Adrenal gland (tissue), 5 donors: ENCODE measurements around the gene PRSS1.
"Not testable (repeated sequence)": the region's sequence is repeated elsewhere in the genome, so short reads cannot be mapped to it uniquely, and the experiment has no call there.

Experiments
- POLR2A ChIP-seq, 2 donors: fragments of 450-650 bp; IDR thresholded peaks; one replicate each; pipeline ENCODE4 v1.6.1; 2017; ENCODE audit warnings: antibody characterized with exemption in 2 of 2, mild to moderate bottlenecking in 2 of 2, moderate library complexity in 1 of 2
- TF ChIP-seq, protein P1 (sequence below), 6 experiments: fragments of 450-650 bp in 4 of 6; fragments of 200-600 bp in 2 of 6; sonication (generic) in 1 of 6; IDR thresholded peaks; 1 replicate in 5 of 6; 2 replicates in 1 of 6; pipeline versions ENCODE4 v1.5.1 to v1.8.0; 2016 to 2021; ENCODE audit warnings: antibody characterized with exemption in 6 of 6, mild to moderate bottlenecking in 2 of 6, moderate library complexity in 1 of 6
- donor health status: DM: no; HTN: no; CAD: no.

GRCh38 chr7:142758312-142758711 lies 9.0 kb downstream of the PRSS1 start:
- TF ChIP-seq, protein P1, sequence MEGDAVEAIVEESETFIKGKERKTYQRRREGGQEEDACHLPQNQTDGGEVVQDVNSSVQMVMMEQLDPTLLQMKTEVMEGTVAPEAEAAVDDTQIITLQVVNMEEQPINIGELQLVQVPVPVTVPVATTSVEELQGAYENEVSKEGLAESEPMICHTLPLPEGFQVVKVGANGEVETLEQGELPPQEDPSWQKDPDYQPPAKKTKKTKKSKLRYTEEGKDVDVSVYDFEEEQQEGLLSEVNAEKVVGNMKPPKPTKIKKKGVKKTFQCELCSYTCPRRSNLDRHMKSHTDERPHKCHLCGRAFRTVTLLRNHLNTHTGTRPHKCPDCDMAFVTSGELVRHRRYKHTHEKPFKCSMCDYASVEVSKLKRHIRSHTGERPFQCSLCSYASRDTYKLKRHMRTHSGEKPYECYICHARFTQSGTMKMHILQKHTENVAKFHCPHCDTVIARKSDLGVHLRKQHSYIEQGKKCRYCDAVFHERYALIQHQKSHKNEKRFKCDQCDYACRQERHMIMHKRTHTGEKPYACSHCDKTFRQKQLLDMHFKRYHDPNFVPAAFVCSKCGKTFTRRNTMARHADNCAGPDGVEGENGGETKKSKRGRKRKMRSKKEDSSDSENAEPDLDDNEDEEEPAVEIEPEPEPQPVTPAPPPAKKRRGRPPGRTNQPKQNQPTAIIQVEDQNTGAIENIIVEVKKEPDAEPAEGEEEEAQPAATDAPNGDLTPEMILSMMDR (IDR thresholded peaks at IDR 0.05): not testable (repeated sequence)
- not testable (repeated sequence) for TF ChIP-seq POLR2A (IDR thresholded peaks at IDR 0.05)
